ENCODE results near the gene PPAT.
A peak's percentile ranks its signal among the peaks of the same experiment; 100 is the strongest.

Gene PPAT

DNA sequence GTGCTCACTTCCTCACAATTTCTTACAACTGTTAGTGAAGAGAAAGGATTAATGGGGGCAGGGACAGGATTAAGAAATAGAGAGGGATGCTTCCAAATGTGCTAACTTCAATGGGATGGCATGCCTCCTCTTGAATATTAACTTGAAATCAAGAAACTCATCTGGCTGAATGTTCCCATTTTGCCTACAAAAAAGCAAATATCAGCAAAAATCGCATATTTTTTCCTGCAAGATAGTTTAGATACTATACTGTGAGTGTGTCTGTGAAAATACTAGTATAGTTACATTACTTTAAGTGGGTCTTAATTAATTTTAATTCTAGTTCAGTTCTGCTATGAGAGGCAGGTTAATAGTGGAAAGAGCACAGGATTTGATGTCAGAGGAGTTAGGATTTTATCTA, 5.6 kb upstream of the PPAT start:
- no peak for DNase-seq
- in situ Hi-C loops (cut with MboI; ENCODE audit: low pct_unique_long_range_greater_than_20kb, low sequenced_read_pairs), result no loop called here

DNA sequence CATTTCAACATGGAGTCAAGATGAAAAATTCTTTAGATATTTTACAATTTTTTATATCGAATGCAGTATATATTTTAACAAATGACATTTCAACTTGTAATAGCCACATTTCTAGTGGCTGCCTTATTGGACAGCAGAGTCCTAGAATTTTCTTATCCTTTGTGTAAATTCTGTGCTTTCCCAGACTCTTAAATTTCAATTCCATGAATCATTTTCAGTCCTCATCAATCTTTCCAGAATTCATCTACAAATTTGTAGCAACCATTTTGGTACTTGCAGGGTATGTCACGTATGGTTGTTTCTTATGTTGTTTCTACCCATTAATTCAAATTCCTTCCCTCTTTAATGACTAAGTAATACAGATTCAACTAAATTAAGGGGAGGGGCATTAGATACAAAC, 3.4 kb upstream of the PPAT start:
- no peak for DNase-seq
- in situ Hi-C loops (cut with MboI; ENCODE audit: low pct_unique_long_range_greater_than_20kb, low sequenced_read_pairs), result no loop called here

DNA sequence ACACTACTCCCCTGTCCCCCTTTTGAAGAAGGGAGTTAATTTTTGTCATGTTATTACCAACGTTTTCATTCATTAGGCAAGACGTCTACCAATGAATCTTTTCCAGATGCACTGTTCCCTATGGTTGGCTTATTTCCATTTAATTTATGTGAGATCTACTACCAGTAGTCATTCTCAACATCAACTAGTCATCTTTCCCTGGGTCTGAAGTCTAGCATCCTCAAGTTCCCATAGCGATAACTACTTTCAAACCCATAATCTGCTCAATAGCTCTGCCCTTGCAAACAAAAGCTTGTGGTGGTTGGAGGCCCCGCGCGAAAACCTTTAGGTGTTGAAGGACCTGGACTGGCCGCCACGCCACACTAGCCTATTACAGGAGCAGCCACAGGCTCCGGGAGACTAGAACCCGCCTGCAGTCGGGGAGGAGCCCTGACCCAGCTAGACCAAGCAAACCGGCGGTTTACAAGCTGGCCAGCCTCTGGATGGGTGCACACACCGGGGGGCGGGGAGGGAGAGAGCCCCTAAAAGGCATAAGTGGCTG, 746 bp downstream of the PPAT start:
- peak; percentile 65 for DNase-seq
- in situ Hi-C loops (cut with MboI; ENCODE audit: low pct_unique_long_range_greater_than_20kb, low sequenced_read_pairs), result no loop called here

DNA sequence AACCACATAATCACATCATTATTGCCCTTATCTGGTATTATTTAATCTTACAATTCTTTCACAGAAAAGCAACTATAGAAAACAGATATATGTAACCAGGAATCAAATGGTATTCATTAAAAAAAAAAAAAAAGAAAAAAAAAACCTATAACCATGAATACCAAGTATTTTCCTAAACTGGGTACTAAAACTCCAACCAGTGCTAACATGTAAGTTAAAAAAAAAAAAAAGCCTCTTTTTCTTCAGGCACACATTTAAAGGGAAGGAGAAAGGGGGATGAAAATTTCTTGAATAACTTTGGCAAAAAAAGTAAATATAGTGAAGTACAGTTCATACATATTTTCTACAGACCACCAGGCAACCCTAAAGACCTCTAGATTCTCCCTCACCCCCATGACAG, 2.1 kb downstream of the PPAT start:
- in situ Hi-C loops (cut with MboI; ENCODE audit: low pct_unique_long_range_greater_than_20kb, low sequenced_read_pairs), result no loop called here
- DNase-seq, result no peak

DNA sequence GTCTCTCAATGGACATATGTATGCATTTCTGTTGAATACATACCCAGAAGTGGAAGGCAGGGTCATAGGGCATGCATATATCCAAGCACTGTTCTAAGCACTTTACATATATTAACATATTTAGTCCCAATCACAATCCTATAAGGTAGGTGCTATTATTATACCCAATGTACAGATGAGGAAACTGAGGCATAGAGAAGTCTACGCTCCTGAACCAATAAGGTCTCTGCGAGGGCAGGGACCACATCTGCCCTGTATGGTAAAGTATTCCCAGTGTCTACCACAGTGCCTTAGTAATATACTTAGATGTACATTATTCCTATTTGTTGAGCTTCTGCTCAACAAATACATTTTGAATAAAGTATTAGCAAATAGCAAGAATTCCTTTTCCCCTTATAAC, 5.2 kb downstream of the PPAT start:
- in situ Hi-C loops (cut with MboI; ENCODE audit: low pct_unique_long_range_greater_than_20kb, low sequenced_read_pairs), result no loop called here
- no peak for DNase-seq

DNA sequence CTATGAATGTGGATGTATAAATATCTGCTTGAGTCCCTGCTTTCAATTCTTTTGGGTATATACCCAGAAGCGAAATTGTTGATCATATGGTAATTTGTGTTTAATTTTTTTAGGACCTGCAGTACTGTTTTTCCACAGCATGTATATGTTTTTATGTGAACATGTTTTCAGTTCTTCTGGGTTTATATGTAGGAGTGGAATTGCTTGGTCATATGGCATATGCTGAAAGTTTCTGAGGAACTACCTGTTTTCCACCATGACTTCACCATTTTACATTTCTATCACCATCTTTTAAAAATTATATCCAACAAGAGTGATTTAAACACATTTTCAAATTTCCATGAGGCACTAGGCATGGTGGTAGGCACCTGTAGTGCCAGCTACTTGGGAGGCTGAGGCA, 8.2 kb downstream of the PPAT start:
- in situ Hi-C loops (cut with MboI; ENCODE audit: low pct_unique_long_range_greater_than_20kb, low sequenced_read_pairs), result no loop called here
- no peak for DNase-seq

DNA sequence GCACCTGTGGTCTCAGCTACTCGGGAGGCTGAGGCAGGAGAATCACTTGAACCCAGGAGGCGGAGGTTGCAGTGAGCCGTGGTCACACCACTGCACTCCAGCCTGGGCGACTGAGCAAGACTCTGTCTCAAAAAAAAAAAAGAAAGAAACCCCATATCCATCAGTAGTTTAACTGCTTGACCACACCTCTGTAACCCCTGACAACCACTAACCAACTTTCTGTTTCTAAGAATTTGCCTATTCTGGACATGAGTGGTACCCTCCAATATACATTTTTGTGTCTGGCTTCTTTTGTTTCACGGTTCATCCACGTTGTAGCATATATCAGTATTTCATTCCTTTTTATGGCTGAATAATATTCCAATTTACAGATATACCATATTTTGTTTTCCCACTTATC, 9.1 kb downstream of the PPAT start:
- in situ Hi-C loops (cut with MboI; ENCODE audit: low pct_unique_long_range_greater_than_20kb, low sequenced_read_pairs), result no loop called here

DNA sequence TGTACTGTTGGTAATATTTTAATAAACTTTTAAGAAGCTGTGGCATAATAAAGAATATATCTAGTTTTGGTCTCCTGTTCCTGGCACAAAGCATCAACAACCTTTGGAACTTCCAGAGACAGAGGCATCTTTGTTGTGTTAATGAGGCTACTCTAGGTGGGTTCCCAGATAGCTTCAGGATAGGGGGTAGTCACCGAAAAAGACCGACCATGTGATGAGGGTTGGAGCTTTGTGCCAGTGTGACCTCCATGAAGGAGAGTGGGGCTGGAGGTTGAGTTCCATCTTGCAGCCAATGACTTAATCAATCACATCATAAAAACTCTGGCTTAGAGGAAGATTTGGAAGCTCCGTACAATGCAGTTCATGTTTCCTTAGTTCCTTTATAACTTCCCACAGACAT, 9.9 kb downstream of the PPAT start:
- in situ Hi-C loops (cut with MboI; ENCODE audit: low pct_unique_long_range_greater_than_20kb, low sequenced_read_pairs), result no loop called here
- DNase-seq, result no peak

More for the DNA sequence above, 9.1 kb downstream of the PPAT start:
- DNase-seq, result no peak

DNA sequence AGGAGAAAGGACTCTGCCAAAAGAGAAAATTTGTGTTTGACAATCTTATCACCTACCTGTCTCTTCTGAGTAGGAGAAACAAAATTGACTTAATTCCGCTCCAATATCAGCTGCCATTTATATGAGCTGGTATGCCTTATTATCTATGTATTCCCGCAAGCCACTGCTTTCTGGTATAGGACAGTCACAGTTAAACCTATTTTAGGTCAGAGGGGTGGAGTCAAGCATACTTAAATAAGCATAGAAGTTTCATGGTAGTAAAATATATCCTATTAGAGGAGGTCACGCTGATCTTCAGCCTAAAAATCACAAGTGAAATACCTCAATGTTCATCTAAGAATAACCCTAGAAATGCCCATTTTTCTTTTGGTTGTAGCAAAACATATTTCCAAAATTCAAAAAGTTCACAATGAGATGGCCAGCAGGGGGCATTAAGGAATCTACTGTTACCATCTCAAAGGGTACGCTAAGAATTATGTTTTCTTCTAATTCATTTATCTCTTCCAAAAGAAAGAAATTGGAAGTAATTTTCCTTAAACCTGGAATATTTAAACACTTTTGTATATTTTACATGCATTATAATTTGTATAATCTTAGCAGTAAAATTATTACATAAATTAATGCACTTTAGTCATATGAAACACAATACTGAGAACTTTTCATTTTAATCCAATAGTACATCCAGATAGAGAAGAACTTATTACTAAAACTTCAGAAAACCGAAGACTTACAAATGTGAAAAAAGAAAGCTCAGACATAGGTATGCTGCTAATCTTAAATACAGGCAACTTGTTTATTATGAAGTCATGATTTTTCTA, 10.5 kb downstream of the PPAT start:
- peak; percentile 42 for DNase-seq
- in situ Hi-C loops (cut with MboI; ENCODE audit: low pct_unique_long_range_greater_than_20kb, low sequenced_read_pairs), result no loop called here

DNA sequence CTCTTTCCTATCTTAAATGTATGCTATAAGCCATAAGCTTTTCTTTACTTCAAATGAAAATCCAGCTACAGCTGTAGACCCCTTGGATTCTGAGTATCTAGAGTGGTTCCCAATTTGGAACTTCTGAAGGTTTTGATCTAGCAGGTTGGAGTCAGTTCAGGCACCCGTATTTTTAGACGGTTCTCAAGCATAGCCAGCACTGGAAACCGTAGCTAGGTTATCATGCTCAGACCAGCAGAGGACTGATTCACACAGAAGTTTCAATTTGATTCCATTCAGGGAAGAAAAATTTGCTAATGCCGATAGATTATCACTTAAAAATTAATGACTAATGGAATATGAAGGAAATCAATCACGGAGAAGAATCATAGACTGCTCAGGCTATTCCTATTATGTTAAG, 11.2 kb downstream of the PPAT start:
- DNase-seq, result no peak
- in situ Hi-C loops (cut with MboI; ENCODE audit: low pct_unique_long_range_greater_than_20kb, low sequenced_read_pairs), result no loop called here

DNA sequence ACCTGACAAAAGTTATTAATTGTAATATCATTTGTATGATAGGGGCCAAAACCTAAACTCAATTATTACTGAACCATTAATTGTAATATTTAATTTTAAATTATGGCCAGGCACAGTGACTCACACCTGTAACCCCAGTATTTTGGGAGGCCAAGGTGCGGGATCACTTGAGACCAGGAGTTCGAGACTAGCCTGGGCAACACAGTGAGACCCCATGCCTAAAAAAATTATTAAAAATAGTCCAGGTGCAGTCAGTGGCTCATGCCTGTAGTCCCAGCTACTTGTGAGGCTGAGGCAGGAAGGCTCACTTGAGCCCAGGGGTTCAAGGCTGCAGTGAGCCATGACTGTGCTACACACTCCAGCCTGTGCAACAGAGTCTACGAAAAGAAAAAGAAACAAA, 18.0 kb downstream of the PPAT start:
- no peak for DNase-seq

DNA sequence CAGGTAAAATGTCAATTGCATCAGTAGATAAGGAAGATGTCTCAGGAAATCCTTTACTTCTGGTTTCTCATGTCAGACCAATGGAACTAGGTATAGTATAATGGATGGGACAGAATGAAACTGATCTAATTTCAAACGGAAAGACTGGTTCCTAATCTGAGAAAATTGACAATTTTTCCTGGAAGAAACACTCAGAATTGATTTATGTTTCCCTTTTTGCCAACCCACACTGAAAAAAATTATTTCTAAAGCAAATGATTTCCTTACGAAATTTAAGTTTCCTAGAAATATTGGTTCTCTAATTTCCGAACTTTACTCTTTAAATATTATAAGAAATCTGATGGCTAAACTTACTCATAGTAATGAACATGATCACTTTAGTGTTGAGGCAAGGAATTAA, 19.1 kb downstream of the PPAT start:
- in situ Hi-C loops (cut with MboI; ENCODE audit: low pct_unique_long_range_greater_than_20kb, low sequenced_read_pairs), result no loop called here
- peak; percentile 19 for DNase-seq

More for the DNA sequence above, 18.0 kb downstream of the PPAT start:
- in situ Hi-C loops (cut with MboI; ENCODE audit: low pct_unique_long_range_greater_than_20kb, low sequenced_read_pairs), result no loop called here

DNA sequence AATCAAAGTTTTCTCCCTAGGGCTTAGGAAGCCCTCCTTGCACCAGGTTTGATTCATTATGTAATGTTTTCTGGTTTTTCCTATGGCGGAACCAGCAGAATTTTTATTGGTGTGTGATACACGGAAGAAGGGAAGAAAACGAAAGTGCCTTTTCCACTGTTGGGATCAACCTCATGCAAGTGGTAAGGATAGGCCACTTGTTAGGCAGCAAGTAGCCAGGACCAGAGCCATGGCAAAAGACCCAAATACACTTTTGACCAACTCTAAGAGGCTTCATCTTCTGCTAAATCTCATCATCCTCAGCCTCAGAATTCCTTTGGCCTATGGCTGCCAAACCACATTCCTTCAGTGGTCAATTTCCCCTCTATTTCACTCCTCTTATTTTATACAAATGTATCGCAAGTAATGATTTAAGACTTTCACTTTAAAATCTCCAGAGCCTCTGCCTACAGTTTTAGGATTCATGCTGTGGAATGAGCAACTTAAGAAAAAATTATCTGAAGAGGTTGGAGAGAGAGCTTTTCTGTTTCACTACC, 21.2 kb downstream of the PPAT start:
- no peak for DNase-seq
- in situ Hi-C loops (cut with MboI; ENCODE audit: low pct_unique_long_range_greater_than_20kb, low sequenced_read_pairs), result no loop called here

DNA sequence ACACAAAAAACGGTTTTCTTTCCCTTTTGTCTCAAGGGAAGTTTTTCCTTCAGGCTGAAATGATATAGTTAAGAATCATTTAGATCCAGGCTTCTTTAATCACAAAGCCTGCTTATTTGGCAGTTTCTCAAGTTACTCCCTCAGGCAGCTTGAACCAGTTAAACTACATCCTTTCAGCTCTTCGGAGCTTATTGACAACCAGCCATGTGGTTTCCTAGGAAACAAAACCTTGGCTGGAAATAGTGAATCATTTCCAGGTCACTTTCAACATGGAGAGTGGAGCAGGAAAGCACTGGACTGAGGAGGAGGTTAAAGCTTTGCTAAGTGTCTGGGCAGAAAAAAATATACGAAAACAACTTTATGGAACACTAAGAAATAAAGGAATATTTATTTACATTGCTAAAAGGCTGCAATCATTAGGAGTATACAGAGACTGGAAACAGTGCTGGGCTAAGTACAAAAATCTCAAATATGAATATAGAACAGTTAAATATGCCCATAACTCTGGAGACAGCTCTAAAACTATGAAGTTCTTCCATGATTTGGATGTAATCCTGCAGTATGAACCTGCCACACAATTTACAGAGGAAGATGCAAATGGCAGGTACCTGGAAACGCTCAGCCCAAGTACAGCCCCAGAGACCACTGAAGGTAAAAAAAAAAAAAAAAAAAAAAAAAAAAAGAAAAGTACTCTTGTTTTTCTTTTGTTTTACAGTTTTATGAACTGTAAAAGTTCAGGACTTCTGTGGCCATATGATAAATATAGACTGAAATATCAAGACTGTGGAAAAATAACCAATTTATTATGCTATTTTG, 25.0 kb downstream of the PPAT start:
- peak; percentile 72 for DNase-seq
- in situ Hi-C loops (cut with MboI; ENCODE audit: low pct_unique_long_range_greater_than_20kb, low sequenced_read_pairs), result no loop called here

DNA sequence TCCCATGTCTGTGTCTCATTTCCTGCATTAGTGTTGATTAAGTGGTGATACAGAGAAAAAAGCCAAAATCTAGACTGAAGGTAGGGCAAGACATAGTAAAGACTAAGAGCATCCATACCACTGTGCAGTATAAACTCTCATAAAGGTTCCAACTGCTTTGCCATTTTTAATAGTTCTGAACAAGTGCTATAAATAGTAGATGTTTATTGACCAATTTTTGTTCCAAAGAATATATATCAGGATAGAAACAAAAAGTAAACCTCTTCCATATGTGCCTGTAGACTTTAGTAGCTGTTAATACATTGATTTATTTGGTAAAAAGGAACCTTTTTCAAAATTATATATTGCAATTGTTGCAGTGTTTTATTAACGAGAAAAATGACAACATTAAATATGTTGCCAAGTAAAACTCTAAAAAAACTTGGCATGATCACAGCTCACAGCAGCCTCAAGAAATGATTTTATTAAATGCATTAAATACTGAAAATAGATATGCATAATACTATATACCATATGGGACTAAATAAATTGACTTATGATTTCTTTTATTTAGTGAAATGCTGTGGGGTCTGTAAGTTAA, 25.8 kb downstream of the PPAT start:
- in situ Hi-C loops (cut with MboI; ENCODE audit: low pct_unique_long_range_greater_than_20kb, low sequenced_read_pairs), result no loop called here
- no peak for DNase-seq

DNA sequence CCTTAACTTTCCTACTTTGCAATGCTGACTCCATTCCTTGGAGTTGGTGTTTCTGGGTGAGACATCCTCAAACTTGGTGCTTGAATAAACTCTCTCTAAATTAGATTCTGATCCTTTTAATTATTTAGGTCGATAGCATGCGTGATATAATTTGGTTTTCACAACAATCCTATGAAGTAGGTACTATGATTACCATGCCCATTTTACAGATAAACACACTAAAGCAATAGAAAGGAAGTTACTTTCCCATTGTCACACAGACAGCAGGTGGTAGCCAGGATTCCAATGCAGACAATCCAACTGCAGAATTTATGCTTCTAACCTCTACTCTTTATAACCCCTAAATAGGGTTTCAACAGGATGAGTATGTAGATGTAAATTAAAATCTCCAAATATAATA, 26.4 kb downstream of the PPAT start:
- no peak for DNase-seq
- in situ Hi-C loops (cut with MboI; ENCODE audit: low pct_unique_long_range_greater_than_20kb, low sequenced_read_pairs), result no loop called here

DNA sequence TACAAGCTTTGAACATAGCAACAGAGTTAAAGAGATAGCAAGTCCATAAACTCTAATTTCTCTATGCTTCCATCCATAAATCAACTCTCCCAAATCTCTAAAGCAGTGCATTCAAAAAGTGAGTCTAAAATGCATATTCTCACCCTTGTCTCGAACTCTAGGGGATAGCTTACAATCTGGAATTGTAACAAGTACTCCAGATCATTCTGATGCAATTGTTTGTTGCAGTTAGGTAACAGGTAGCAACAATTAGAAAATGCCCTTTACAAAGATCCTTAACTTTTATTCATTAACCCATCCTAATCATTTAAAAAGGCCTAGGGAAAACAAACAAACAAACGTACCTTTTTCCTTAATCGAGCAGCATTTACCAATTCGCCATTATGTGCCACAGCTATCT, 29.3 kb downstream of the PPAT start:
- in situ Hi-C loops (cut with MboI; ENCODE audit: low pct_unique_long_range_greater_than_20kb, low sequenced_read_pairs), result no loop called here
- DNase-seq, result no peak

DNA sequence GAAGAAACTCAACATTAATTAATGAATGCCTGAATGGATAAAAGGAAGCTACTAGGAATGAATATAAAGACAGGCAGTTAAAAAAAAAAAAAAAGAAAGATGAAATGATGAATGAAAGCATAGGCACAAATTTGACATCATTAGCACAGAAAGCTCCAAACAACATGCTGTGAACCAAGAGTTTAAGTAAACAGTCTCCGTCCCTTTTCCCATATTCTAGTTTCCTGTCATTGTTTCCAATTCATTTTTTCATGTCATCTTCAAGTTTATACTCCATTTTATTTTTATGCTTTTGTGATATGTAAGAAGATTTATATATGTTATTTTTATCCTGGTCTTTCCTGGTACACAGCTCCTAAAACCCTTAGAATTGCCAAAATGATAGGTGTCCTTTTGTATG, 30.4 kb downstream of the PPAT start:
- DNase-seq, result no peak

DNA sequence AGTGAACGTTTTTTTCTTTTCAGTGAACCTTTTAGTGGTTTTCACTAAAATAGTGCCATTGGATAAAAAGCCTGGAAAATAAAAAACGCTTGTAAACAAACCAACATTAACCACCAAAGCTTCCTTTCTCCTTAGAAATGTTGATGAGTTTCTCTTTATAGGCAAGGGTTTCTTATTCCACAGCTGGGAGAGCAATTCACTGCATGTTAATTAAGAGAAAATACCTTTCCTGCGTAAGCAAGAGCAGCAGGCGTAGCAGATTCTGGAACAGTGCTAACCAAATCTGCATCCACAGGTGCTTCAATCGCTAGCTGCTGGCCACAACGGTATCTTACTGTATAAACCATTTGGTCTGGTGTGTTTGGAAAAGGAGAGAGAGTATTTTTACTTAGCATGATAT, 34.9 kb downstream of the PPAT start:
- DNase-seq, result no peak
- in situ Hi-C loops (cut with MboI; ENCODE audit: low pct_unique_long_range_greater_than_20kb, low sequenced_read_pairs), result no loop called here

More for the DNA sequence above, 30.4 kb downstream of the PPAT start:
- in situ Hi-C loops (cut with MboI; ENCODE audit: low pct_unique_long_range_greater_than_20kb, low sequenced_read_pairs), result no loop called here

DNA sequence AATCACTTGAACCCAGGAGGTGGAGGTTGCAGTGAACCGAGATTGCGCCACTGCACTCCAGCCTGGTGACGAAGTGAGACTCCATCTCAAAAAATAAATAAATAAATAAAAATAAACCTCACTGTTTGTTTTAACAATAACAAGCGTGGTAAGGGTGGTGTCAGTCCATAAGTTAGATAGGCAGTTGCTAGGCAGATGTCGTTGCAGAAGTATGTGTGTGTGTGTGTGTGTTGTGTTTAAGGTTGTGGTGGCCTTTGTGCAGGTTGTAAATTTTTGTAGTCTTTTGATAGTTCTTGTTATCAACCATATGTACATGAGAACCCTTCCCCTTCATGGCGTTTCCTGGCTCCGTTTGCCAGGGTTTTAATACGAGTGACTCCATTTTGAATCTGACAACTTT, 44.1 kb downstream of the PPAT start:
- in situ Hi-C loops (cut with MboI; ENCODE audit: low pct_unique_long_range_greater_than_20kb, low sequenced_read_pairs), result no loop called here

More for the DNA sequence above, 44.1 kb downstream of the PPAT start:
- DNase-seq, result no peak
